Stimulated activated CD8-positive, alpha-beta memory T cell treated with anti-CD3 and anti-CD28 coated beads, Interleukin-4, amount 100 ng/mL, for 4 hours (primary cell): Measurements from ENCODE around the gene HPSE2.

Experiments
- DNase-seq, 2 donors: peaks; one replicate each; pipeline ENCODE4 v3.0.0-alpha.2; 2020; ENCODE audit warnings: low read depth in 2 of 2, low spot score in 1 of 2

HPSE2 gene

GRCh38 chr10:98445200-98445812 lies 790.3 kb downstream of the HPSE2 start:
- DNase-seq: no peak

GRCh38 chr10:98444314-98445006 lies 791.2 kb downstream of the HPSE2 start:
- DNase-seq: no peak

- no peak for DNase-seq
These were observed 796.9 kb downstream of the HPSE2 start for GRCh38 chr10:98438715-98439114.

- no peak for DNase-seq
These were observed 798.9 kb downstream of the HPSE2 start for GRCh38 chr10:98436704-98437103.

GRCh38 chr10:98435178-98435577 lies 800.5 kb downstream of the HPSE2 start:
- no peak for DNase-seq

GRCh38 chr10:98433881-98434732 lies 801.5 kb downstream of the HPSE2 start:
- DNase-seq: no peak

- DNase-seq: no peak
These were observed 802.3 kb downstream of the HPSE2 start for GRCh38 chr10:98433371-98433770.

GRCh38 chr10:98432330-98432729 lies 803.3 kb downstream of the HPSE2 start:
- no peak for DNase-seq

GRCh38 chr10:98431016-98431415 lies 804.6 kb downstream of the HPSE2 start:
- no peak for DNase-seq

GRCh38 chr10:98430427-98430826 lies 805.2 kb downstream of the HPSE2 start:
- no peak for DNase-seq

GRCh38 chr10:98429320-98430072 lies 806.2 kb downstream of the HPSE2 start:
- DNase-seq: no peak

- no peak for DNase-seq
These were observed 808.6 kb downstream of the HPSE2 start for GRCh38 chr10:98427011-98427515.

- DNase-seq: no peak
These were observed 809.9 kb downstream of the HPSE2 start for GRCh38 chr10:98425511-98426352.

- no peak for DNase-seq
These were observed 811.1 kb downstream of the HPSE2 start for GRCh38 chr10:98424295-98425254.

GRCh38 chr10:98423691-98424120 lies 811.9 kb downstream of the HPSE2 start:
- no peak for DNase-seq

- DNase-seq: no peak
These were observed 813.5 kb downstream of the HPSE2 start for GRCh38 chr10:98422182-98422581.

- no peak for DNase-seq
These were observed 814.9 kb downstream of the HPSE2 start for GRCh38 chr10:98420786-98421185.

- no peak for DNase-seq
These were observed 816.0 kb downstream of the HPSE2 start for GRCh38 chr10:98419469-98420261.
